ENCODE data around the gene TAF11L3. TPM values are rescaled to one million over a fixed set of nuclear protein-coding genes. Genes with fewer than 3 reads are reported as not detected.

TAF11L3 gene
- polyA plus RNA-seq, 4 donors, result not detected

Other genes with a start within 250 kb of the TAF11L3 start
- not detected for gene TAF11L2, start 20.1 kb upstream of the TAF11L3 start, polyA plus RNA-seq (ENCODE audit: insufficient read length in 4 of 4)
- gene TAF11L4, start 3.4 kb downstream of the TAF11L3 start, polyA plus RNA-seq (ENCODE audit: insufficient read length in 4 of 4), result not detected
- gene TAF11L5, start 6.9 kb downstream of the TAF11L3 start, polyA plus RNA-seq (ENCODE audit: insufficient read length in 4 of 4), result not detected
- gene TAF11L6, start 10.3 kb downstream of the TAF11L3 start, polyA plus RNA-seq (ENCODE audit: insufficient read length in 4 of 4), result not detected
- not detected for gene TAF11L7, start 67.4 kb downstream of the TAF11L3 start, polyA plus RNA-seq (ENCODE audit: insufficient read length in 4 of 4)
- gene TAF11L8, start 72.6 kb downstream of the TAF11L3 start, polyA plus RNA-seq (ENCODE audit: insufficient read length in 4 of 4), result not detected
- gene TAF11L9, start 76.0 kb downstream of the TAF11L3 start, polyA plus RNA-seq (ENCODE audit: insufficient read length in 4 of 4), result not detected
- not detected for gene TAF11L10, start 79.5 kb downstream of the TAF11L3 start, polyA plus RNA-seq (ENCODE audit: insufficient read length in 4 of 4)
- gene TAF11L11, start 85.8 kb downstream of the TAF11L3 start, polyA plus RNA-seq (ENCODE audit: insufficient read length in 4 of 4), result not detected
- gene TAF11L12, start 92.0 kb downstream of the TAF11L3 start, polyA plus RNA-seq (ENCODE audit: insufficient read length in 4 of 4), result not detected
- not detected for gene TAF11L13, start 113.7 kb downstream of the TAF11L3 start, polyA plus RNA-seq (ENCODE audit: insufficient read length in 4 of 4)
- not detected for gene TAF11L14, start 116.1 kb downstream of the TAF11L3 start, polyA plus RNA-seq (ENCODE audit: insufficient read length in 4 of 4)